HG03442 (cell line): Measurements from ENCODE around the gene MTF2.

ENCODE experiments used
- ATAC-seq: cut with Tn5 transposase; IDR thresholded peaks from one replicate; pipeline ENCODE4 v1.9.1; 2021; ENCODE audit warnings: mild to moderate bottlenecking, moderate library complexity; ENCODE audit not compliant: unreplicated experiment

Gene MTF2

GRCh38 chr1:93082313-93082712, 3.2 kb downstream of the MTF2 start:
- ATAC-seq: no peak

- no peak for ATAC-seq
Observed at GRCh38 chr1:93083979-93084378, 4.9 kb downstream of the MTF2 start.

- no peak for ATAC-seq
Observed at GRCh38 chr1:93087532-93087931, 8.4 kb downstream of the MTF2 start.

GRCh38 chr1:93093332-93094006, 14.4 kb downstream of the MTF2 start:
- no peak for ATAC-seq

- no peak for ATAC-seq
Observed at GRCh38 chr1:93095804-93096585, 16.9 kb downstream of the MTF2 start.

- ATAC-seq: no peak
Observed at GRCh38 chr1:93102142-93102541, 23.1 kb downstream of the MTF2 start.

GRCh38 chr1:93106226-93106625, 27.1 kb downstream of the MTF2 start:
- ATAC-seq: no peak

- no peak for ATAC-seq
Observed at GRCh38 chr1:93107395-93107794, 28.3 kb downstream of the MTF2 start.

- ATAC-seq: no peak
Observed at GRCh38 chr1:93108335-93108734, 29.3 kb downstream of the MTF2 start.

- no peak for ATAC-seq
Observed at GRCh38 chr1:93109578-93109977, 30.5 kb downstream of the MTF2 start.

- no peak for ATAC-seq
Observed at GRCh38 chr1:93111065-93111464, 32.0 kb downstream of the MTF2 start.

- no peak for ATAC-seq
Observed at GRCh38 chr1:93111561-93111960, 32.5 kb downstream of the MTF2 start.

- no peak for ATAC-seq
Observed at GRCh38 chr1:93113127-93113526, 34.0 kb downstream of the MTF2 start.

GRCh38 chr1:93114391-93114790, 35.3 kb downstream of the MTF2 start:
- ATAC-seq: no peak

GRCh38 chr1:93120614-93121013, 41.5 kb downstream of the MTF2 start:
- ATAC-seq: no peak

GRCh38 chr1:93123201-93123783, 44.2 kb downstream of the MTF2 start:
- ATAC-seq: no peak

- no peak for ATAC-seq
Observed at GRCh38 chr1:93124556-93125355, 45.7 kb downstream of the MTF2 start.

- ATAC-seq: no peak
Observed at GRCh38 chr1:93129507-93130099, 50.5 kb downstream of the MTF2 start.

GRCh38 chr1:93132638-93133037, 53.6 kb downstream of the MTF2 start:
- no peak for ATAC-seq

GRCh38 chr1:93136445-93136844, 57.4 kb downstream of the MTF2 start:
- no peak for ATAC-seq
